ENCODE measurements around the gene ATAD3B. TPM values are rescaled to one million over a fixed set of nuclear protein-coding genes. Genes with fewer than 3 reads are reported as not detected.
"Not testable (repeated sequence)": the region's sequence is repeated elsewhere in the genome, so short reads cannot be mapped to it uniquely, and the experiment has no call there.

The ATAD3B gene
- total and polyA plus RNA-seq, 4 donors: 6.4 to 14.3 (median 10.3) TPM

DNA sequence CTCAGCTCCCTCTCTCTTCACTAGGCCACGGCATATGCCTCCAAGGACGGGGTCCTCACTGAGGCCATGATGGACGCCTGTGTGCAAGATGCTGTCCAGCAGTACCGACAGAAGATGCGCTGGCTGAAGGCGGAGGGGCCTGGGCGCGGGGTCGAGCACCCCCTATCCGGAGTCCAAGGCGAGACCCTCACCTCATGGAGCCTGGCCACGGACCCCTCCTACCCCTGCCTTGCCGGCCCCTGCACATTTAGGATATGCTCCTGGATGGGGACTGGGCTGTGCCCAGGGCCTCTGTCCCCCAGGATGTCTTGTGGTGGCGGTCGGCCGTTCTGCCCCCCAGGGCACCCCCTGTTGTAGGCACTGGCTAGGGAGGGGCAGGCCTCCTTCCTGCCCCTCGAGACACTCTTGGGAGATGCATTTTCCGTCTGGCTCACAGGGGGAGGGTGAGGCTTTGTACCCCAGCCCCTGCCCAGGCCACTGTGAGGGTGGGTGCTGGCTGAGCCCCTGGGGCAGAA, 24.0 kb downstream of the ATAD3B start:
- not testable (repeated sequence) for H3K27ac ChIP-seq (ENCODE audit: low read depth in 1 of 2, low read length in 2 of 2); H3K4me3 ChIP-seq (ENCODE audit: low read depth in 1 of 3, low read length in 3 of 3); H3K4me1 ChIP-seq (ENCODE audit: control insufficient read depth in 4 of 4, insufficient read depth in 4 of 4, low read length in 3 of 4); H3K9ac ChIP-seq (ENCODE audit: low read depth in 1 of 2, low read length in 2 of 2); H3K27me3 ChIP-seq (ENCODE audit: control insufficient read depth in 4 of 4, insufficient read depth in 4 of 4, low read length in 3 of 4); H3K9me3 ChIP-seq (ENCODE audit: control insufficient read depth in 4 of 4, low read length in 3 of 4); DNase-seq (ENCODE audit: low spot score)
- 94% methylated on average over 18 of the region's 18 CpGs for WGBS
- peaks cover 4 to 23% (median 14%) of the 10 kb centered on the region in 4 donors for H3K36me3 ChIP-seq (ENCODE audit: control insufficient read depth in 4 of 4, insufficient read depth in 3 of 4, low read depth in 1 of 4, low read length in 3 of 4)

DNA sequence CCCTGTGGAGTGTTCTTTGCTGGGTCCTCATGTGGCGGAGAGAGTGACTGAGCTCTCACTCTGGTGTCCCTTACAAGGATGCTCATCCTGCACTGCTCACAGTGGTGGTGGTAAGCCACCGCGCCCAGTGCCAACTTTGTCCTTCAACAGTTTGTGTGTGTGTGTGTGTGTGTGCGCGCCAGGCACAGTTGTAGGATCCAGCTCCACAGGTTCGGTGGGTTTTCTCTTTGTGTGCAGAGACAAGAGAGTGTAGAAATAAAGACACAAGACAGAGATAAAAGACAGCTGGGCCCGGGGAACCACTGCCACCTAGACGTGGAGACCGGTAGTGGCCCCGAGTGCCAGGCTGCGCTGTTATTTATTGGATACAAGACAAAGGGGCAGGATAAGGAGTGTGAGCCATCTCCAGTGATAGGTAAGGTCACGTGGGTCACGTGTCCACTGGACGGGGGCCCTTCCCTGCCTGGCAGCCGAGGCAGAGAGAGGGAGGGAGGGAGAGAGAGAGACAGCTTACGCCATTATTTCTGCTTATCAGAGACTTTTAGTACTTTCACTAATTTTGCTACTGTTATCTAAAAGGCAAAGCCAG, 33.3 kb downstream of the ATAD3B start:
- Histone ChIP-seq H3K4me1 (ENCODE audit: control insufficient read depth in 4 of 4, insufficient read depth in 4 of 4, low read length in 3 of 4) (peaks cover 7 to 15% (median 8%) of the 10 kb centered on the region in 4 donors), H3K27ac (ENCODE audit: low read depth in 1 of 2, low read length in 2 of 2) (peak overlapping the region; percentile 26 to 72), H3K9ac (ENCODE audit: low read depth in 1 of 2, low read length in 2 of 2) (peak overlapping the region in 1 of 2 donors; percentile 38)
- not testable (repeated sequence) for H3K36me3 ChIP-seq (ENCODE audit: control insufficient read depth in 4 of 4, insufficient read depth in 3 of 4, low read depth in 1 of 4, low read length in 3 of 4); H3K27me3 ChIP-seq (ENCODE audit: control insufficient read depth in 4 of 4, insufficient read depth in 4 of 4, low read length in 3 of 4); H3K9me3 ChIP-seq (ENCODE audit: control insufficient read depth in 4 of 4, low read length in 3 of 4); H3K4me3 ChIP-seq (ENCODE audit: low read depth in 1 of 3, low read length in 3 of 3)
- 27% methylated on average over 16 of the region's 16 CpGs for WGBS
- TF ChIP-seq HNF4A (conservative IDR thresholded peaks at IDR 0.05) (peak; percentile 21 to 42), RAD21 (IDR thresholded peaks at IDR 0.05) (peak; percentile 78), GABPA (IDR thresholded peaks at IDR 0.05 in 1 of 2, conservative IDR thresholded peaks at IDR 0.05 in 1 of 2) (peak in 1 of 2 donors; percentile 74), RXRA (IDR thresholded peaks at IDR 0.05) (peak; percentile 21 to 26), YY1 (IDR thresholded peaks at IDR 0.05) (peak; percentile 35), NR2F2 (IDR thresholded peaks at IDR 0.05) (peak; percentile 9), SP1 (IDR thresholded peaks at IDR 0.05) (peak; percentile 36)
- TF ChIP-seq, protein P1, sequence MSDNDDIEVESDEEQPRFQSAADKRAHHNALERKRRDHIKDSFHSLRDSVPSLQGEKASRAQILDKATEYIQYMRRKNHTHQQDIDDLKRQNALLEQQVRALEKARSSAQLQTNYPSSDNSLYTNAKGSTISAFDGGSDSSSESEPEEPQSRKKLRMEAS (IDR thresholded peaks at IDR 0.05): peak; percentile 31
- TF ChIP-seq, protein P2, sequence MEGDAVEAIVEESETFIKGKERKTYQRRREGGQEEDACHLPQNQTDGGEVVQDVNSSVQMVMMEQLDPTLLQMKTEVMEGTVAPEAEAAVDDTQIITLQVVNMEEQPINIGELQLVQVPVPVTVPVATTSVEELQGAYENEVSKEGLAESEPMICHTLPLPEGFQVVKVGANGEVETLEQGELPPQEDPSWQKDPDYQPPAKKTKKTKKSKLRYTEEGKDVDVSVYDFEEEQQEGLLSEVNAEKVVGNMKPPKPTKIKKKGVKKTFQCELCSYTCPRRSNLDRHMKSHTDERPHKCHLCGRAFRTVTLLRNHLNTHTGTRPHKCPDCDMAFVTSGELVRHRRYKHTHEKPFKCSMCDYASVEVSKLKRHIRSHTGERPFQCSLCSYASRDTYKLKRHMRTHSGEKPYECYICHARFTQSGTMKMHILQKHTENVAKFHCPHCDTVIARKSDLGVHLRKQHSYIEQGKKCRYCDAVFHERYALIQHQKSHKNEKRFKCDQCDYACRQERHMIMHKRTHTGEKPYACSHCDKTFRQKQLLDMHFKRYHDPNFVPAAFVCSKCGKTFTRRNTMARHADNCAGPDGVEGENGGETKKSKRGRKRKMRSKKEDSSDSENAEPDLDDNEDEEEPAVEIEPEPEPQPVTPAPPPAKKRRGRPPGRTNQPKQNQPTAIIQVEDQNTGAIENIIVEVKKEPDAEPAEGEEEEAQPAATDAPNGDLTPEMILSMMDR (IDR thresholded peaks at IDR 0.05; ENCODE audit: low read depth, low read length, missing input control): peak; percentile 65
- DNase-seq (ENCODE audit: low spot score): peak; percentile 66

DNA sequence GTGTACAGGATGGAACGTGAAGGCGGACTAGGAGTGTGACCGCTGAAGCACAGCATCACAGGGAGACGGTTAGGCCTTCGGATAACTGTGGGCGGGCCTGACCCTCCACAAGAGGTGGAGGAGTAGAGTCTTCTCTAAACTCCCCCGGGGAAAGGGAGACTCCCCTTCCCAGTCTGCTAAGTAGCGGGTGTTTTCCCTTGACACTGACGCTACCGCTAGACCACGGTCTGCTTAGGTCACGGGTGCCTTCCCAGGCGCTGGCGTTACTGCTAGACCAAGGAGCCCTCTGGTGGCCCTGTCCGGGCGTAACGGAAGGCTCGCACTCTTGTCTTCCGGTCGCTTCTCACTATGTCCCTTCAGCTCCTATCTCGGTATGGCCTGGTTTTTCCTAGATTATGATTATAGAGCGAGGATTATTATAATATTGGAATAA, 33.8 kb downstream of the ATAD3B start:
- Histone ChIP-seq H3K4me1 (ENCODE audit: control insufficient read depth in 4 of 4, insufficient read depth in 4 of 4, low read length in 3 of 4) (peaks cover 7 to 15% (median 8%) of the 10 kb centered on the region in 4 donors), H3K9ac (ENCODE audit: low read depth in 1 of 2, low read length in 2 of 2) (peak overlapping the region; percentile 38 to 39), H3K27ac (ENCODE audit: low read depth in 1 of 2, low read length in 2 of 2) (peak overlapping the region; percentile 26 to 72)
- H3K27me3 ChIP-seq (ENCODE audit: control insufficient read depth in 4 of 4, insufficient read depth in 4 of 4, low read length in 3 of 4); H3K4me3 ChIP-seq (ENCODE audit: low read depth in 1 of 3, low read length in 3 of 3); DNase-seq (ENCODE audit: low spot score); H3K36me3 ChIP-seq (ENCODE audit: control insufficient read depth in 4 of 4, insufficient read depth in 3 of 4, low read depth in 1 of 4, low read length in 3 of 4); H3K9me3 ChIP-seq (ENCODE audit: control insufficient read depth in 4 of 4, low read length in 3 of 4): not testable (repeated sequence)
- TF ChIP-seq GABPA (IDR thresholded peaks at IDR 0.05 in 1 of 2, conservative IDR thresholded peaks at IDR 0.05 in 1 of 2): peak; percentile 29 to 71
- TF ChIP-seq RAD21 (IDR thresholded peaks at IDR 0.05): peak; percentile 39 to 50
- TF ChIP-seq SP1 (IDR thresholded peaks at IDR 0.05): peak; percentile 5
- TF ChIP-seq YY1 (IDR thresholded peaks at IDR 0.05): peak; percentile 28
- 12% methylated on average over 17 of the region's 22 CpGs for WGBS

DNA sequence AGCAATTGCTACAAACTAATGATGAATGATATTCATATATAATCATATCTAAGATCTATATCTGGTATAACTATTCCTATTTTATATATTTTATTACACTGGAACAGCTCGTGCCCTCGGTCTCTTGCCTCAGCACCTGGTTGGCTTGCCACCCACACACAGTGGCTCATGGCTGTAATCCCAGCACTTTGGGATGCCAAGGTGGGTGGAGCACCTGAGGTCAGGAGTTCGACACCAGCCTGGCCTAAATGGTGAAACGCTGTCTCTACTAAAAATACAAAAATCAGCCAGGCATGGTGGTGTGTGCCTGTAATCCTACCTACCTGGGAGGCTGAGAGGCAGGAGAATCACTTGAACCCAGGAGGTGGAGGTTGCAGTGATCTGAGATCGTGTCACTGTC, 34.2 kb downstream of the ATAD3B start:
- peak overlapping the region in 1 of 2 donors; percentile 39 for H3K9ac ChIP-seq (ENCODE audit: low read depth in 1 of 2, low read length in 2 of 2)
- DNase-seq (ENCODE audit: low spot score): not testable (repeated sequence)
- 51% methylated on average over 5 of the region's 5 CpGs for WGBS

More for the DNA sequence above, 34.2 kb downstream of the ATAD3B start:
- peaks cover 8 to 18% (median 11%) of the 10 kb centered on the region in 4 donors for H3K4me1 ChIP-seq (ENCODE audit: control insufficient read depth in 4 of 4, insufficient read depth in 4 of 4, low read length in 3 of 4)
- H3K36me3 ChIP-seq (ENCODE audit: control insufficient read depth in 4 of 4, insufficient read depth in 3 of 4, low read depth in 1 of 4, low read length in 3 of 4); H3K4me3 ChIP-seq (ENCODE audit: low read depth in 1 of 3, low read length in 3 of 3); H3K9me3 ChIP-seq (ENCODE audit: control insufficient read depth in 4 of 4, low read length in 3 of 4); H3K27me3 ChIP-seq (ENCODE audit: control insufficient read depth in 4 of 4, insufficient read depth in 4 of 4, low read length in 3 of 4): not testable (repeated sequence)
- H3K27ac ChIP-seq (ENCODE audit: low read depth in 1 of 2, low read length in 2 of 2): peak overlapping the region; percentile 36 to 50
- peak in 1 of 2 donors; percentile 2 for TF ChIP-seq GABPA (IDR thresholded peaks at IDR 0.05 in 1 of 2, conservative IDR thresholded peaks at IDR 0.05 in 1 of 2)
- peak in 1 of 2 donors; percentile 25 for TF ChIP-seq EGR1 (IDR thresholded peaks at IDR 0.05; ENCODE audit: low read depth in 2 of 2)

Data from liver (tissue), 9 donors.